DOHH2 (cell line): ENCODE measurements around the gene HOXD9.

Experiments
- EZH2phosphoT487 ChIP-seq: fragments of 200-600 bp; sonication (generic); IDR thresholded peaks from 2 replicates; pipeline ENCODE4 v1.6.1; 2017; ENCODE audit warnings: borderline replicate concordance, mild to moderate bottlenecking, antibody characterized with exemption, low read length, moderate library complexity, mixed read lengths
- TF ChIP-seq, protein P1 (sequence below): fragments of 200-600 bp; sonication (generic); IDR thresholded peaks from one replicate; pipeline ENCODE4 v1.5.1; 2014; ENCODE audit warnings: antibody characterized with exemption, mild to moderate bottlenecking, low read depth, low read length; ENCODE audit not compliant: poor library complexity, severe bottlenecking

DNA sequence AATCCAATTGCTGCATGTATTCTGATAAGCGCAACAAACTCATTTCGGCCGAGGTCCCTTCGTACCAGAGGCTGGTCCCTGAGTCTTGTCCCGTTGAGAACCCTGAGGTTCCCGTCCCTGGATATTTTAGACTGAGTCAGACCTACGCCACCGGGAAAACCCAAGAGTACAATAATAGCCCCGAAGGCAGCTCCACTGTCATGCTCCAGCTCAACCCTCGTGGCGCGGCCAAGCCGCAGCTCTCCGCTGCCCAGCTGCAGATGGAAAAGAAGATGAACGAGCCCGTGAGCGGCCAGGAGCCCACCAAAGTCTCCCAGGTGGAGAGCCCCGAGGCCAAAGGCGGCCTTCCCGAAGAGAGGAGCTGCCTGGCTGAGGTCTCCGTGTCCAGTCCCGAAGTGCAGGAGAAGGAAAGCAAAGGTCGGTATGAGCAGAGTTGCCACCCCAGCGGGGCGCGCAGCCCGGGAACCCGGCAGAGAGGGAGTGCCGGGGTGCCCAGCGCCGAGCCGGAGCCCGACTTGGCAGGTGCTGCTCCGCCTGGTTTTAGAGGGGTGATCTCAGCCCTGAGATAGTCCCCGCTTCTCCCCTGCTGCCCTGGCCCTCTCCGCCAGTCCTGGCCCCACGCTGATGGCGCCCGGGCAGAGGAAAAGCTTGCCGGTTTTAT is 5.2 kb upstream of the HOXD9 start:
- TF ChIP-seq, protein P1, sequence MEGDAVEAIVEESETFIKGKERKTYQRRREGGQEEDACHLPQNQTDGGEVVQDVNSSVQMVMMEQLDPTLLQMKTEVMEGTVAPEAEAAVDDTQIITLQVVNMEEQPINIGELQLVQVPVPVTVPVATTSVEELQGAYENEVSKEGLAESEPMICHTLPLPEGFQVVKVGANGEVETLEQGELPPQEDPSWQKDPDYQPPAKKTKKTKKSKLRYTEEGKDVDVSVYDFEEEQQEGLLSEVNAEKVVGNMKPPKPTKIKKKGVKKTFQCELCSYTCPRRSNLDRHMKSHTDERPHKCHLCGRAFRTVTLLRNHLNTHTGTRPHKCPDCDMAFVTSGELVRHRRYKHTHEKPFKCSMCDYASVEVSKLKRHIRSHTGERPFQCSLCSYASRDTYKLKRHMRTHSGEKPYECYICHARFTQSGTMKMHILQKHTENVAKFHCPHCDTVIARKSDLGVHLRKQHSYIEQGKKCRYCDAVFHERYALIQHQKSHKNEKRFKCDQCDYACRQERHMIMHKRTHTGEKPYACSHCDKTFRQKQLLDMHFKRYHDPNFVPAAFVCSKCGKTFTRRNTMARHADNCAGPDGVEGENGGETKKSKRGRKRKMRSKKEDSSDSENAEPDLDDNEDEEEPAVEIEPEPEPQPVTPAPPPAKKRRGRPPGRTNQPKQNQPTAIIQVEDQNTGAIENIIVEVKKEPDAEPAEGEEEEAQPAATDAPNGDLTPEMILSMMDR, result no peak
- no peak for TF ChIP-seq EZH2phosphoT487
